Activated naive CD8-positive, alpha-beta T cell treated with anti-CD3 and anti-CD28 coated beads, Interleukin-2, amount 50 U/mL, for 24 hours (primary cell): Measurements from ENCODE around the gene TENM3.

Source experiments
- ATAC-seq: fragments of 150-1000 bp; cut with Tn5 transposase; one replicate; pipeline ENCODE4 v1.10.0; 2021
- DNase-seq: peaks from one replicate; pipeline ENCODE4 v3.0.0; 2021
- H3K27ac Mint-ChIP-seq: one replicate; pipeline ENCODE4 v1.8.0; 2021; ENCODE audit warnings: mild to moderate bottlenecking, mixed read lengths
- H3K27me3 Mint-ChIP-seq: one replicate; pipeline ENCODE4 v1.8.0; 2021; ENCODE audit warnings: mixed read lengths
- H3K36me3 Mint-ChIP-seq: one replicate; pipeline ENCODE4 v1.8.0; 2021; ENCODE audit warnings: low read depth, mixed read lengths
- H3K4me1 Mint-ChIP-seq: one replicate; pipeline ENCODE4 v1.8.0; 2021; ENCODE audit warnings: mixed read lengths
- H3K4me3 Mint-ChIP-seq: one replicate; pipeline ENCODE4 v1.8.0; 2021; ENCODE audit warnings: mild to moderate bottlenecking, moderate library complexity, mixed read lengths
- H3K9me3 Mint-ChIP-seq: one replicate; pipeline ENCODE4 v1.8.0; 2021; ENCODE audit warnings: mixed read lengths

TENM3 gene

DNA sequence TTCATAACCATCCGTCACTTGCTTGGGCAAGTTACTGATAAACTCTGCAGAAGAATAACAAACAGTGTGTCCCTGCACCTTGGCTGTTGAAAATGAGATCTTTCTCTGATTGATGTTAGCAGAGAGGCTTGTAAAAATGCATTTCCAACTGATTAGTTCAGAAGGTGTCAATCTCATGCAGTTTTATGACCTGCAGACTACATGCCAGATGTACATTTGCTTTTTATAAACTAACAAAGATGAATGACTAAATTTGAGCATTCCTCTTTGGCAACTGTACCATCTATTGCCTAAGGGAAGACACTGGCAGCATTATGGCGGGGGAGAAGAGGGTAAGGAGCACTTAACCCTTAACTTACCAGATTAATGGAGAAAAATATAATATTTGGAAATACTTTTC, 481.2 kb downstream of the TENM3 start:
- H3K27ac Mint-ChIP-seq, result no peak overlapping the region
- no peak overlapping the region for H3K4me3 Mint-ChIP-seq
- peaks cover 6% of the 10 kb centered on the region for H3K27me3 Mint-ChIP-seq
- H3K4me1 Mint-ChIP-seq, result no peaks in the 10 kb centered on the region
- ATAC-seq, result no peak
- no peaks in the 10 kb centered on the region for H3K36me3 Mint-ChIP-seq
- H3K9me3 Mint-ChIP-seq, result no peaks in the 10 kb centered on the region
- no peak for DNase-seq

DNA sequence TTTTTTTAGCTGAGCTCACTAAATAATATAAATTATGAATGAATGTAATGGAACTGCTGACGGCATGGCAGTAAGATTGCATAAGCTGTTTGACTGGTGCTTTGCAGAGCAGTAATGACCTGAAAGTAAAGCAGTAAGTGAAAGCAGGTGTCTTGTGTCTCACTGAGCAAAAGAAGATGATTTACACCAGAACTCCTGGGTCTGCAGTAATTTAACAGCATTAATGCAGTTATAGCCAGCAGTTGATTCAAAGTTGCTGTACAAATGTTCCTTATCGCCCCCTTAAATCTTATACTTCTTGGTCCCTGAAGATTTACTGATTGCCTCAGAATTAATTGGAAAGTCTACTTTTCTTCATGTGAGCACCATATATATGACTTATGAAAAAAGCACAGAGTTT, 486.3 kb downstream of the TENM3 start:
- Mint-ChIP-seq H3K27ac (no peak overlapping the region), H3K9me3 (no peaks in the 10 kb centered on the region), H3K36me3 (no peaks in the 10 kb centered on the region), H3K27me3 (no peaks in the 10 kb centered on the region), H3K4me1 (no peaks in the 10 kb centered on the region), H3K4me3 (no peak overlapping the region)
- no peak for DNase-seq
- ATAC-seq, result no peak

DNA sequence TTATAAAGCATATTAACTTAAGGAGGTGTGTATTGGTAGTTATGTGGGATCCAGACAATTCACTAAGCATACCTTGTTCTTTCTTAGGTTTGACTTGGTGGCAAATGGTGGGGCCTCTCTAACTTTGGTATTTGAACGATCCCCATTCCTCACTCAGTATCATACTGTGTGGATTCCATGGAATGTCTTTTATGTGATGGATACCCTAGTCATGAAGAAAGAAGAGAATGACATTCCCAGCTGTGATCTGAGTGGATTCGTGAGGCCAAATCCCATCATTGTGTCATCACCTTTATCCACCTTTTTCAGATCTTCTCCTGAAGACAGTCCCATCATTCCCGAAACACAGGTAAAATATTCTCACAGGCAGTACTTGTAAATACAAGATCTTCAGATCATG, 487.6 kb downstream of the TENM3 start:
- ATAC-seq, result no peak
- no peak for DNase-seq
- Mint-ChIP-seq H3K4me1 (no peaks in the 10 kb centered on the region), H3K36me3 (no peaks in the 10 kb centered on the region), H3K27ac (no peak overlapping the region), H3K4me3 (no peak overlapping the region), H3K27me3 (no peaks in the 10 kb centered on the region), H3K9me3 (no peaks in the 10 kb centered on the region)

DNA sequence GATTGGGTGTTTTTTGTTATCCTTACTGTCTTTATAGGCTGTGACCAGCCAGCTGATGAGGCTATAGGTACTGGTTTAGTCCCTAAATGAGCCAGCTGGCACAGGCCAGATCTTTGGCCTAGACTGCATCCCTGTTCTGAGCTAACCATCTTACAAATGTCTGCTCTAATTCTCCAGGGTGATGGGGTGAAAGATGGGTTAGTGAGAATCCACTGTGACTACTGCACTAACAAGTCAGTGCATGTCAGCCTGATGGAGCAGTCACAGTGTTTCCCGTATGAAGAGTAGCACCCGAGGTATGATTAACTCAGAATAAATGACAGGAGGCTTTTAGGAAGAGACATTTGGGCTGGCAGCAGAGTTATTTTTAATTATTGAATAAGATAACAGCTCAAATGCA, 493.0 kb downstream of the TENM3 start:
- Mint-ChIP-seq H3K27me3 (peaks cover 10% of the 10 kb centered on the region), H3K9me3 (no peaks in the 10 kb centered on the region), H3K4me3 (no peak overlapping the region), H3K27ac (no peak overlapping the region), H3K36me3 (no peaks in the 10 kb centered on the region), H3K4me1 (no peaks in the 10 kb centered on the region)
- ATAC-seq, result no peak
- DNase-seq, result no peak

DNA sequence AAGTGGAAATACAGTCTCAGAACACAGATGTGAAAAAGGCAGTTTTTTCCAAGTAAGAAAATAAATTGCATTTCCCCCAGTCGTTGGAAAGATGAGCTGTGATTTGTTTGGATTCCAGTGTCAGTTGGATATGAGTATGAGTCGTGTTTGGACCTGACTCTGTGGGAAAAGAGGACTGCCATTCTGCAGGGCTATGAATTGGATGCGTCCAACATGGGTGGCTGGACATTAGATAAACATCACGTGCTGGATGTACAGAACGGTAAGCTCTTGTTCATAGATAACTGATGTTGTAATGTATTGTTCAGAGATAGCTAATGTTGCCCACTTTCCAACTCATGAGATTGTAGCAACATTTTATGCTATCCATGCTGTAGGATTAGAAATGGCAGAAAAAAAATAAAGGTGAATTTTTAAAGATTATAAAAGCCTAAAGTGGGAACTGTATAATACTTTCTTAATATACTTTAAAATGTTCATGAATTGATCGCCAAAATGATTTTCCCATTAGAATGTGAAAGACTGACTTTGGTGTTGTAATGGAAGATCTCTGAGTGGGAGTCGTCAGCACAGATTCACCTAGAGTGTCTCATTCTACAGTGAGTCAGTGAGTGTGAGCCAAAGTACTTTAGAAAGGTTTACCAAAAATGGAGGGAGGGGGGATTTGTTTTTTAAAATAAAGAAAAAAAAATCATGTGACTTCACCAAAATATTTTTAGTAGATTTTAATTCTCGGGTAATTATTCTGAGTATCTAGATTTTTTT, 495.3 kb downstream of the TENM3 start:
- Mint-ChIP-seq H3K4me1 (no peaks in the 10 kb centered on the region), H3K36me3 (no peaks in the 10 kb centered on the region), H3K27me3 (peaks cover 11% of the 10 kb centered on the region), H3K9me3 (no peaks in the 10 kb centered on the region), H3K27ac (no peak overlapping the region), H3K4me3 (no peak overlapping the region)
- DNase-seq (no peak), ATAC-seq (no peak)

DNA sequence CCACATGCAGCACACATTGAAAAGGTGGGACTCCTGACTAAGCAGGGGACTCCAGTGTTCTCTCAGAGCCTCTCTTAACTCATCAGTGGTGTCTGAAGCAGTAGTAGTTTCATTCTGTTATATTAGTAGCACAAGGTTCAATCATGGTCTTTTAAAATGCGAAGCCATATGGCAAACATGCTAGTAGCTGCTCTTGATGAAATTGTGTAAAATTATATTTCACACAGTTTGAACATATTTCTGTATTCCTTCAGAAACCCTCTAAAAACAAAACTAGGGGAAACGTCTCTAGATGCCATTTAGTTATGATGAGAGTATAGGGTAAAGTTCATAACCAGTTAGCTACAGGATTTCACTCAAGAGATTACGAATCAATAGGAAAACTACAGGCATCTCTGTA, 497.1 kb downstream of the TENM3 start:
- no peak overlapping the region for H3K27ac Mint-ChIP-seq
- peaks cover 11% of the 10 kb centered on the region for H3K27me3 Mint-ChIP-seq
- no peaks in the 10 kb centered on the region for H3K4me1 Mint-ChIP-seq
- H3K36me3 Mint-ChIP-seq, result no peaks in the 10 kb centered on the region
- no peak overlapping the region for H3K4me3 Mint-ChIP-seq
- no peak for ATAC-seq
- H3K9me3 Mint-ChIP-seq, result no peaks in the 10 kb centered on the region
- no peak for DNase-seq

DNA sequence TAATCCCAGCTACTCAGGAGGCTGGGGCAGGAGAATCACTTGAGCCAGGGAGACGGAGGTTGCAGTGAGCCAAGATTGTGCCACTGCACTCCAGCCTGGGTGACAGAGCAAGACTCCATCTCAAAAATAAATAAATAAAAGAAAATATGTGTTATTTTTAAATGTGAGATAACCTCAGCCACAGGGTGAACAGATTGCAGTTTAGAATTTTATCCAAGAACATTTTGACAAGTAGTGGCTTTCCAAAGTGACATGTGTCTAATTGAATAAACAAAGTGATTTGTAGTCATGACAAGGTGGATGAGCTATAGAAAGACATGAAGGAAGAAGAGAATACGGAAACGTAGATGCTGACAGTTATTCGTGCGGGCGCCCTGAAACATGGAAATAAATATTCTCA, 497.9 kb downstream of the TENM3 start:
- Mint-ChIP-seq H3K27me3 (peaks cover 11% of the 10 kb centered on the region), H3K36me3 (no peaks in the 10 kb centered on the region), H3K9me3 (no peaks in the 10 kb centered on the region), H3K4me3 (no peak overlapping the region), H3K4me1 (no peaks in the 10 kb centered on the region), H3K27ac (no peak overlapping the region)
- DNase-seq (no peak), ATAC-seq (no peak)

DNA sequence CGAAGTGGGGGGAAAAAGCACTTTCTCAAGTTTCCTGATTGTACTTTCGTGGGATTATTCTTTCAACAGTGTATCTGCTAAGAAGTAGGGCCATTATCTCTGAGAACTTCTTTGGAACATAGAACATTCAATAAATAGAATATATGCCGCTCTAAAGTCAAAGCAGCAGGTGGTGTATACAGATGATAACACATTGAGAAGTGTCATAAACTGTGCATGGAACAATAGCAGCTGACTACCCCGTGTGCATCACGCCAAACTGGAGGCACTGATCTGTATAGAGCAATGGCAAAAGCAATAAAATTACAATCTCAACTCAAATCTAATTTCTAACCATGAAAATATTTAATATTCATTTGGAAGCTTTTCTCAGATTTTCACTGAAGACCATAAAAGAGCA, 498.7 kb downstream of the TENM3 start:
- no peak overlapping the region for H3K27ac Mint-ChIP-seq
- ATAC-seq, result no peak

DNA sequence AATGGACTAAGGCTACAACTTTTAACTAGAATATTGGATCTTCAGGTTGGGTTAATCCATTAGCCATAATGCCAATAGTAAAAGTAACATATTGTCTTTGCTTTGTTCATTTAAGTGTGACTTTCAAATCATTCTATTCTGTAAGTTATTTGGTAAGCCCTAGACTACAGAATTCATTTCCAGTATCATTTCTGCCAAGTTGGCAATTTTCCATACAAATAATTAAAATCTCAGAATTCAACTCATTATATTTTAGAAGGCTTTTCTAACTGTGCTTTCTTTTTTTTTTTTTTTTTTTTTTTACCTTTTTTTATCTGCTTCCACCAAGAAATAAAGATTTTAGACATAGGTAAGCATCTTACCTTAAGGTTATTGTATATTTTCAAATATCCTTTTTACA, 500.6 kb downstream of the TENM3 start:
- DNase-seq, result no peak
- no peaks in the 10 kb centered on the region for H3K36me3 Mint-ChIP-seq
- H3K4me1 Mint-ChIP-seq, result no peaks in the 10 kb centered on the region
- no peak overlapping the region for H3K4me3 Mint-ChIP-seq
- peaks cover 6% of the 10 kb centered on the region for H3K27me3 Mint-ChIP-seq
- no peak for ATAC-seq
- no peak overlapping the region for H3K27ac Mint-ChIP-seq
- no peaks in the 10 kb centered on the region for H3K9me3 Mint-ChIP-seq

More for the DNA sequence above, 498.7 kb downstream of the TENM3 start:
- Mint-ChIP-seq H3K27me3 (peaks cover 11% of the 10 kb centered on the region), H3K36me3 (no peaks in the 10 kb centered on the region), H3K4me3 (no peak overlapping the region), H3K9me3 (no peaks in the 10 kb centered on the region), H3K4me1 (no peaks in the 10 kb centered on the region)
- DNase-seq, result no peak

DNA sequence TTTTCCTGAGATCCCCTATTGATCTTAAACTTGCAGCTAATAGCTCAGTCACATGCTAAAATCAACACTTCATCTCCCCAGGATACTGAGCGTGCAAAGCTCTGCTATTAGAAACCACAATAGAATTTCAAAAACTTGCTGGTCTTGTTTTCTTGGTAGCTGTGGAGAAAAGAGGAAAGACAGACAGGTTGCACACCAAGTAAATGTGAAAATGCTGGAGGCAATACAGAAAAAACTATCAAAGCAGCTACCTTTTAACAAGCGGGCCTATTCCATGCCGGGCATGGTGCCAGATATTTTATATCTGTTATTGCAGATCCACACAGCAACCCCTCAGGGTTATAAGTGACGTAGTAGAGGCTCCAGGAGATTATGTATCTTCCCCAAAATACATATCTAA, 502.0 kb downstream of the TENM3 start:
- Mint-ChIP-seq H3K4me1 (no peaks in the 10 kb centered on the region), H3K27ac (no peak overlapping the region), H3K9me3 (no peaks in the 10 kb centered on the region), H3K27me3 (peaks cover 3% of the 10 kb centered on the region), H3K4me3 (no peak overlapping the region), H3K36me3 (no peaks in the 10 kb centered on the region)
- ATAC-seq (no peak), DNase-seq (no peak)

DNA sequence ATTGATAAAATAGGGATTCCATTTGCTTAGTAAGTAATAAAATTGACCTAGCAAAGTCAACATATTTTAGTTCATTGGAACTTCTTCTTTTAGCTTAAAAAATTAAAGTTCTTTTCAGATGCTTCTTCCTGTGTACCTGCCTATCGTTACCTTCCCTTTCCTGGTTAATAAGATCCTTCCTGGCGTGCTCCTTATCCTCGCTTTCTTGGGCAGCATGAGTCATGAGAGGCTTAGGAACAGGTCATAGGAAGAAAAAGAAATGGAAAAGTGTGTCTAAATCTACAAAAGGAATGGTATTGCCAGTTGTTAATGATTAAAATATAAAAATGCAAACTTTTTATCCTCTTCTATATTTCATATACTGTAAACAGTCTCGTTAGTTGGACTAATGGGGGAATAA, 503.7 kb downstream of the TENM3 start:
- no peak overlapping the region for H3K4me3 Mint-ChIP-seq
- no peaks in the 10 kb centered on the region for H3K9me3 Mint-ChIP-seq
- H3K4me1 Mint-ChIP-seq, result no peaks in the 10 kb centered on the region
- H3K36me3 Mint-ChIP-seq, result no peaks in the 10 kb centered on the region
- DNase-seq, result no peak
- H3K27ac Mint-ChIP-seq, result no peak overlapping the region
- no peak for ATAC-seq
- no peaks in the 10 kb centered on the region for H3K27me3 Mint-ChIP-seq

DNA sequence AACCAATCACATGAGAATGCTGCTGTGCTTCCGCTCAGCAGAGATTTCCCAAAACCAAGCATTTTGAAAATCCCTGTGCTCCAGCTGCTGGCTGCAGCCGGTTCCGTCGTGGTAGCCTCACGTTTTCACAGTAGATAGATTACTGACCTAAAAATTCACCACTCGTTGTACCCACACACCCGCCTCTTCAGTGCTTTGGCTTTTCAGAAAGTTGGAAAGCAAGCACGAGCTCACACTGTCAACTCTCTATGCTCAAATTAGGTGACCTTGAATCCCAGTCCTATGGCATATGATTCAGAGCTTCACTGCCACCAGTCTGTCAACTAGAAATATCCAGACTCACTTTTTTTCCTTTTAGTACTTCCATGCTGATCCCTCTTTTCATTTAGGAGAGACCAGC, 505.1 kb downstream of the TENM3 start:
- Mint-ChIP-seq H3K36me3 (no peaks in the 10 kb centered on the region), H3K27ac (no peak overlapping the region), H3K4me3 (no peak overlapping the region), H3K4me1 (no peaks in the 10 kb centered on the region), H3K9me3 (no peaks in the 10 kb centered on the region), H3K27me3 (no peaks in the 10 kb centered on the region)
- ATAC-seq (no peak), DNase-seq (no peak)

DNA sequence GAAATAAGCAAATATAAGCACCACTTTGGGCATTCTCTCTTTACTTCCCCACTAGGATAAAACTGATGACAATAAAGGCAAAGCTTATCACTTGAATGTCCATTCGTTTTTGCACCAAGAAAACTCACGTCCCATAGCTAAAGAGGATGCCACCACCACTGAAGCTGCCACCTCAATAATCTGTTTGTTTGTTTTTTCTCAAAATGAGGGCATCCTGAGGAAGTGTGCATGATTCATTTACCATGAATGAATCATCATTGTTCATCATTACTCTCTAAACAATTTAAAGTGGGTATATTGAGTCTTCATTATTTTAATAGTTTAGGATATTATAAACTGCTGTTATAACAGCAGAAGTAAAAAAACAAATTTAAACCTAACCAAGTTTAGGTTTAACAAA, 505.7 kb downstream of the TENM3 start:
- no peak for DNase-seq
- no peaks in the 10 kb centered on the region for H3K27me3 Mint-ChIP-seq
- H3K9me3 Mint-ChIP-seq, result no peaks in the 10 kb centered on the region
- H3K36me3 Mint-ChIP-seq, result no peaks in the 10 kb centered on the region
- H3K4me3 Mint-ChIP-seq, result no peak overlapping the region
- no peak overlapping the region for H3K27ac Mint-ChIP-seq
- H3K4me1 Mint-ChIP-seq, result no peaks in the 10 kb centered on the region
- no peak for ATAC-seq

DNA sequence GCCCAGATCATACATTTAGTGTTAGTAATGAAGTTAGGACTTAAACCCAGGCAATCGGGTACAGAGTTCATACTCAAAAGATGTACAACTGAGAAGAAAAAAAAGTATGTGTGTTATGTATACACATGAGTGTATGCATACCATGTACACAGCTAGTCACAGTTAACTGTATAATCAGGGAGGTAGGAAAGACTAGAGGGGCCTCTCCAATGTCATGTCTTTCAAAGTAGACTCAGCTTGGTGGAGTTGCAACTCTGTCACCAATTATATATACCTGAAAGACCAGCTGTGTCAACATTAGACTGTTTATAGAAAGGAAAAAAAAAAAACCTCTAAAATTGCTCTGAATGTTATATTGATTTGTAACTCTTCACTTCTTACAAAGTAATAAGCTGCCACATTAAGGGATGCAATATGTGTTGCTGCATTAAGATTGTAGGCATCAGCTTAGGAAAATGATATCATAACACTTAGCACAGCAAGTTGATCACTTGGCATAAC, 506.5 kb downstream of the TENM3 start:
- ATAC-seq, result no peak
- H3K27ac Mint-ChIP-seq, result no peak overlapping the region
- H3K27me3 Mint-ChIP-seq, result no peaks in the 10 kb centered on the region
- DNase-seq, result no peak
- H3K4me3 Mint-ChIP-seq, result no peak overlapping the region
- H3K36me3 Mint-ChIP-seq, result no peaks in the 10 kb centered on the region
- no peaks in the 10 kb centered on the region for H3K4me1 Mint-ChIP-seq
- H3K9me3 Mint-ChIP-seq, result no peaks in the 10 kb centered on the region

DNA sequence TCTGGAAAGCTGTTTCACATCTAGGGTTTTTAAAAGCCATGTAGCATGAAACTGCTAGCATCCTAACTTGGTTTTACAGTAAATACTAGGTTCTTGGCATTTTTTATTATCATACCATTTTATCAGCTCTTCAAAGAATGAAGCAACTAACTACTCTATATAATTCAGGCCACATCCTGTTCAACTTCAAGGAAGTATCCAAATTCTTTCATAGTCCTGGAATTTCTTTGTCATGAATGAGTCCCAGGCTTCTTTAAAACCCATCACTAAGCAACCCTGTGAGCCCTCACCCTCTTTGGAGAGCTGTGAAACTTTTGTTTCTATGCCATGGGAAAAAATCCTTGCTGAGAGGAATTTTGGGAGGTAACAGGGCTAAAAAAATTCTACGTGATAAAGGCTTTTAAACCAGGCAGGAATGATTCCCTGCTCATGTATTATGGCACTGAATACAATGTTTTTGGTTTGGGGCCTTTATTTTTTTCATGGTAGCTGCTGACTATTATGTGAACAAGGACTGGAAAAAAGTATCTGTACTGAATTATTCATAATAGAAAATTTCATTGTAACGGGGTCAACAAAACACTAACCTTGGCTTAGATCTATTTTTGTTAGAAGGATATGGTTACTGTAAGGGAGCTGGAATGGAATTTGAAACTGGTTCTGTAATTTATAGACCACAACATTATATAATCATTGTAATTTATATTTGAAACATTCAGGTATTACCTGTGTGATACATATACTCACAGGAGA, 509.1 kb downstream of the TENM3 start:
- DNase-seq (no peak), ATAC-seq (no peak)
- no peaks in the 10 kb centered on the region for H3K27me3 Mint-ChIP-seq
- H3K4me1 Mint-ChIP-seq, result no peaks in the 10 kb centered on the region
- H3K9me3 Mint-ChIP-seq, result no peaks in the 10 kb centered on the region
- H3K4me3 Mint-ChIP-seq, result no peak overlapping the region
- H3K27ac Mint-ChIP-seq, result no peak overlapping the region
- no peaks in the 10 kb centered on the region for H3K36me3 Mint-ChIP-seq
